Stimulated activated CD4-positive, alpha-beta T cell treated with anti-CD3 and anti-CD28 coated beads, Interleukin-2, amount 100 ng/mL, for 48 hours (primary cell): ENCODE results near the gene SRGN.

Experiments used
- DNase-seq, 2 donors: peaks; one replicate each; pipeline ENCODE4 v3.0.0-alpha.2; 2020

Gene SRGN

GRCh38 chr10:69142983-69143382 lies 55.1 kb downstream of the SRGN start:
- DNase-seq = no peak

GRCh38 chr10:69145329-69145728 lies 57.4 kb downstream of the SRGN start:
- DNase-seq = no peak

- DNase-seq = no peak
Observed at GRCh38 chr10:69145864-69146263, 58.0 kb downstream of the SRGN start.

GRCh38 chr10:69146759-69147158 lies 58.9 kb downstream of the SRGN start:
- no peak for DNase-seq

GRCh38 chr10:69151984-69152383 lies 64.1 kb downstream of the SRGN start:
- DNase-seq = no peak

GRCh38 chr10:69153227-69153626 lies 65.3 kb downstream of the SRGN start:
- no peak for DNase-seq
